Small intestine (tissue), 7 donors: ENCODE data around the gene ZNF554. TPM values are rescaled to one million over a fixed set of nuclear protein-coding genes. Genes with fewer than 3 reads are reported as not detected.
A peak's percentile ranks its signal among the peaks of the same experiment; 100 is the strongest.

Source experiments
- DNase-seq, 2 donors: peaks; one replicate each; pipeline versions ENCODE4 v3.0.0 to v3.0.0-alpha.2; 2013
- FAIRE-seq: peaks from 2 replicates; lab custom pipeline; 2012; peaks lifted over from hg19 to GRCh38; lab: Jason Lieb, UNC
- H3K27ac ChIP-seq, 3 donors: one replicate each; pipeline ENCODE4 v1.5.1; 2013; ENCODE audit warnings: low read length in 2 of 3, mild to moderate bottlenecking in 2 of 3, control low read depth in 1 of 3, inconsistent platforms in 1 of 3, low read depth in 1 of 3, moderate library complexity in 1 of 3
- H3K27me3 ChIP-seq, 3 donors: one replicate each; pipeline ENCODE4 v1.6.1; 2013; ENCODE audit warnings: low read length in 3 of 3, inconsistent platforms in 1 of 3; ENCODE audit not compliant: control insufficient read depth in 3 of 3, insufficient read depth in 3 of 3
- H3K36me3 ChIP-seq, 3 donors: one replicate each; pipeline ENCODE4 v1.6.1; 2013; ENCODE audit warnings: low read length in 3 of 3, inconsistent platforms in 1 of 3, low read depth in 1 of 3, mild to moderate bottlenecking in 1 of 3, moderate library complexity in 1 of 3; ENCODE audit not compliant: control insufficient read depth in 3 of 3, insufficient read depth in 2 of 3
- H3K4me1 ChIP-seq, 3 donors: one replicate each; pipeline ENCODE4 v1.6.1; 2013; ENCODE audit warnings: low read length in 2 of 3, inconsistent platforms in 1 of 3, low read depth in 1 of 3, mild to moderate bottlenecking in 1 of 3, moderate library complexity in 1 of 3; ENCODE audit not compliant: control insufficient read depth in 3 of 3, insufficient read depth in 2 of 3
- H3K4me3 ChIP-seq, 3 donors: one replicate each; pipeline ENCODE4 v1.5.1; 2013; ENCODE audit warnings: low read length in 3 of 3, control low read depth in 1 of 3, inconsistent platforms in 1 of 3, low read depth in 1 of 3, mild to moderate bottlenecking in 1 of 3, moderate library complexity in 1 of 3
- H3K9me3 ChIP-seq, 2 donors: one replicate each; pipeline ENCODE4 v1.6.1; 2013; ENCODE audit warnings: low read depth in 1 of 2, low read length in 1 of 2; ENCODE audit not compliant: control insufficient read depth in 2 of 2, insufficient read depth in 1 of 2
- WGBS, 3 donors: extraction: QIAGEN DNeasy Blood & Tissue Kit; methylation state at CpG; one replicate each; pipeline ENCODE4 v1.1.7; 2013; 5-methylcytosine and 5-hydroxymethylcytosine counted together
- polyA plus RNA-seq, 4 donors: library from polyadenylated mRNA; stranded (reverse) in 3 of 4; unstranded in 1 of 4; fragments of 200-250 nt in 3 of 4; fragments of 120-200 nt in 1 of 4; gene quantifications; one replicate each; pipeline versions ENCODE4 v1.2.1 to v1.2.3, GENCODE V29; 2013
- donor health status: healthy with polysubstance abuse.
- donor health status: control.
- donor health status: control.
- donor health status: Bipolar disorder and iron deficiency.
- donor health status: healthy.

Gene ZNF554
- polyA plus RNA-seq, 4 donors = 2.0 to 6.7 (median 4.5) TPM

GRCh38 chr19:2808129-2808941, 11.3 kb upstream of the ZNF554 start:
- WGBS, 3 donors = 94 to 98% (median 97%) methylated on average over 34 to 41 of the region's 41 CpGs
- no peaks in the 10 kb centered on the region for H3K9me3 ChIP-seq
- no peaks in the 10 kb centered on the region for H3K27me3 ChIP-seq
- no peak overlapping the region for H3K4me3 ChIP-seq
- DNase-seq (no peak), FAIRE-seq (no peak)
- H3K36me3 ChIP-seq = peaks cover 0 to 98% (median 12%) of the 10 kb centered on the region in 3 donors
- no peak overlapping the region for H3K27ac ChIP-seq
- H3K4me1 ChIP-seq = peaks cover 2 to 17% (median 5%) of the 10 kb centered on the region in 3 donors

GRCh38 chr19:2809387-2810140, 10.1 kb upstream of the ZNF554 start:
- H3K27me3 ChIP-seq = no peaks in the 10 kb centered on the region
- no peak overlapping the region for H3K27ac ChIP-seq
- no peak overlapping the region for H3K4me3 ChIP-seq
- FAIRE-seq (no peak), DNase-seq (no peak)
- peaks cover 0 to 98% (median 12%) of the 10 kb centered on the region in 3 donors for H3K36me3 ChIP-seq
- no peaks in the 10 kb centered on the region for H3K9me3 ChIP-seq
- WGBS, 3 donors = 93 to 95% (median 94%) methylated on average over 37 of the region's 37 CpGs
- H3K4me1 ChIP-seq = peaks cover 2 to 17% (median 5%) of the 10 kb centered on the region in 3 donors

- H3K27ac ChIP-seq = peak overlapping the region in 2 of 3 donors; percentile 16 to 99
Measured at GRCh38 chr19:2810141-2811091, 9.3 kb upstream of the ZNF554 start.

GRCh38 chr19:2811221-2811722, 8.4 kb upstream of the ZNF554 start:
- H3K9me3 ChIP-seq = no peaks in the 10 kb centered on the region
- WGBS, 3 donors = 34 to 75% (median 56%) methylated on average over 20 of the region's 20 CpGs
- FAIRE-seq (no peak), DNase-seq (peak; percentile 74 to 93)
- H3K27me3 ChIP-seq = no peaks in the 10 kb centered on the region
- peaks cover 2 to 17% (median 5%) of the 10 kb centered on the region in 3 donors for H3K4me1 ChIP-seq
- peak overlapping the region in 1 of 3 donors; percentile 46 for H3K4me3 ChIP-seq
- peak overlapping the region; percentile 37 to 99 (median 74) for H3K27ac ChIP-seq
- H3K36me3 ChIP-seq = peaks cover 5 to 95% (median 9%) of the 10 kb centered on the region in 3 donors

More at GRCh38 chr19:2810141-2811091, 9.3 kb upstream of the ZNF554 start:
- Histone ChIP-seq H3K9me3 (no peaks in the 10 kb centered on the region), H3K36me3 (peaks cover 1 to 96% (median 9%) of the 10 kb centered on the region in 3 donors), H3K4me3 (no peak overlapping the region), H3K27me3 (no peaks in the 10 kb centered on the region), H3K4me1 (peaks cover 2 to 17% (median 5%) of the 10 kb centered on the region in 3 donors)
- WGBS, 3 donors = 94 to 95% (median 94%) methylated on average over 47 to 58 of the region's 58 CpGs
- DNase-seq (no peak), FAIRE-seq (no peak)

GRCh38 chr19:2811735-2812413, 7.8 kb upstream of the ZNF554 start:
- WGBS, 3 donors = 31 to 77% (median 55%) methylated on average over 33 to 34 of the region's 34 CpGs
- H3K27ac ChIP-seq = peak overlapping the region; percentile 37 to 99 (median 77)
- peaks cover 5 to 89% (median 9%) of the 10 kb centered on the region in 3 donors for H3K36me3 ChIP-seq
- peaks cover 2 to 17% (median 5%) of the 10 kb centered on the region in 3 donors for H3K4me1 ChIP-seq
- DNase-seq = peak; percentile 32 to 91
- no peaks in the 10 kb centered on the region for H3K9me3 ChIP-seq
- no peak for FAIRE-seq
- peak overlapping the region in 1 of 3 donors; percentile 46 for H3K4me3 ChIP-seq
- no peaks in the 10 kb centered on the region for H3K27me3 ChIP-seq

GRCh38 chr19:2812414-2813234, 7.0 kb upstream of the ZNF554 start:
- 87 to 95% (median 93%) methylated on average over 33 to 37 of the region's 37 CpGs for WGBS, 3 donors
- peaks cover 4 to 81% (median 5%) of the 10 kb centered on the region in 3 donors for H3K36me3 ChIP-seq

More at GRCh38 chr19:2812414-2813234, 7.0 kb upstream of the ZNF554 start:
- Histone ChIP-seq H3K27ac (peak overlapping the region; percentile 2 to 99 (median 77)), H3K9me3 (no peaks in the 10 kb centered on the region), H3K4me1 (peaks cover 2 to 17% (median 5%) of the 10 kb centered on the region in 3 donors), H3K4me3 (peak overlapping the region in 1 of 3 donors; percentile 46), H3K27me3 (no peaks in the 10 kb centered on the region)
- DNase-seq (no peak), FAIRE-seq (no peak)
